Uterus (tissue), 2 donors: ENCODE measurements around the gene PYGB.
"Not testable (repeated sequence)": the region's sequence is repeated elsewhere in the genome, so short reads cannot be mapped to it uniquely, and the experiment has no call there.

Experiments
- POLR2A ChIP-seq, 2 donors: fragments of 450-650 bp; IDR thresholded peaks; one replicate each; pipeline ENCODE4 v1.6.1; 2016; ENCODE audit warnings: antibody characterized with exemption in 2 of 2, mild to moderate bottlenecking in 1 of 2, moderate library complexity in 1 of 2
- TF ChIP-seq, protein P1 (sequence below), 4 experiments: fragments of 200-600 bp in 2 of 4; fragments of 450-650 bp in 2 of 4; sonication (generic) in 2 of 4; IDR thresholded peaks; one replicate each; pipeline ENCODE4 v1.5.1; 2016 to 2019; ENCODE audit warnings: antibody characterized with exemption in 4 of 4, mild to moderate bottlenecking in 2 of 4, moderate library complexity in 1 of 4

DNA sequence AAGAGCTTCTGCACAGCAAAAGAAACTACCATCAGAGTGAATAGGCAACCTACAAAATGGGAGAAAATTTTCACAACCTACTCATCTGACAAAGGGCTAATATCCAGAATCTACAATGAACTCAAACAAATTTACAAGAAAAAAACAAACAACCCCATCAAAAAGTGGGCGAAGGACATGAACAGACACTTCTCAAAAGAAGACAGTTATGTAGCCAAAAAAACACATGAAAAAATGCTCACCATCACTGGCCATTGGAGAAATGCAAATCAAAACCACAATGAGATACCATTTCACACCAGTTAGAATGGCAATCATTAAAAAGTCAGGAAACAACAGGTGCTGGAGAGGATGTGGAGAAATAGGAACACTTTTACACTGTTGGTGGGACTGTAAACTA, 87.1 kb downstream of the PYGB start:
- TF ChIP-seq, protein P1, sequence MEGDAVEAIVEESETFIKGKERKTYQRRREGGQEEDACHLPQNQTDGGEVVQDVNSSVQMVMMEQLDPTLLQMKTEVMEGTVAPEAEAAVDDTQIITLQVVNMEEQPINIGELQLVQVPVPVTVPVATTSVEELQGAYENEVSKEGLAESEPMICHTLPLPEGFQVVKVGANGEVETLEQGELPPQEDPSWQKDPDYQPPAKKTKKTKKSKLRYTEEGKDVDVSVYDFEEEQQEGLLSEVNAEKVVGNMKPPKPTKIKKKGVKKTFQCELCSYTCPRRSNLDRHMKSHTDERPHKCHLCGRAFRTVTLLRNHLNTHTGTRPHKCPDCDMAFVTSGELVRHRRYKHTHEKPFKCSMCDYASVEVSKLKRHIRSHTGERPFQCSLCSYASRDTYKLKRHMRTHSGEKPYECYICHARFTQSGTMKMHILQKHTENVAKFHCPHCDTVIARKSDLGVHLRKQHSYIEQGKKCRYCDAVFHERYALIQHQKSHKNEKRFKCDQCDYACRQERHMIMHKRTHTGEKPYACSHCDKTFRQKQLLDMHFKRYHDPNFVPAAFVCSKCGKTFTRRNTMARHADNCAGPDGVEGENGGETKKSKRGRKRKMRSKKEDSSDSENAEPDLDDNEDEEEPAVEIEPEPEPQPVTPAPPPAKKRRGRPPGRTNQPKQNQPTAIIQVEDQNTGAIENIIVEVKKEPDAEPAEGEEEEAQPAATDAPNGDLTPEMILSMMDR (IDR thresholded peaks at IDR 0.05), result not testable (repeated sequence)
- TF ChIP-seq POLR2A (IDR thresholded peaks at IDR 0.05), result not testable (repeated sequence)
